Ecto neural progenitor cell (in vitro differentiated cells): ENCODE measurements around the gene TCTN2.

Experiments used
- DNase-seq: peaks from one replicate; pipeline ENCODE4 v3.0.0-alpha.2; 2018; ENCODE audit warnings: low spot score

Gene TCTN2

DNA sequence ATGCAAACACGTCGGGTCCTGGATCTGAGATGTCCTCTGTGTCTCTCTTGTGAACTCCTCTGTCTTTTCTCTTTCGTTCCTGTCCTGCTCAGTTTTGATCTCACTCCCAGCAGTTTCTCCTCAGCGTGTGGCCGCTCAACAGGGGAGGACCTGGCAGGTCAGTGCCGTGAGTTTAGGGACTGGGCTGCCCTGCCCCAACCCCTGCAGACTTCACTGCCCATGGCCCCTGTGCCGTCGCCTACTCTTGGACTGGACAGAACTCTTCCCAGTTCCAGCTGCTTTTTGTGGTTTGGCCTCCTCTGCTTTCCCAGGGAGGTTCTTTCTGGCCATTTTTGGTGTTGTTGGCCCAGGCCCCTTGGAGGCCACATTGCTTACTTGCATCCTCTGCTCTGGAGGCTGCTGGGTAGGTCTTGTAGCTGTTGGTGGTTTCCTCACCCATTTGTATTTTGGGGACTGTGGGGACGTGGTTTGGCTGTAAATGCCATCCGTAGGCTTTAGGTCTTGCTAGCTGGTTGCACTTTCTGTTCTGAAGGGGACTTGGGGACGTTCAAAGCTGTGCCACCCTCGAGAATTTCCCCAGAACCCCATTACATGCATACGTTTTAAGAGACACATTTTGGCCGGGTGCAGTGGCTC lies 71.1 kb downstream of the TCTN2 start:
- DNase-seq: no peak

DNA sequence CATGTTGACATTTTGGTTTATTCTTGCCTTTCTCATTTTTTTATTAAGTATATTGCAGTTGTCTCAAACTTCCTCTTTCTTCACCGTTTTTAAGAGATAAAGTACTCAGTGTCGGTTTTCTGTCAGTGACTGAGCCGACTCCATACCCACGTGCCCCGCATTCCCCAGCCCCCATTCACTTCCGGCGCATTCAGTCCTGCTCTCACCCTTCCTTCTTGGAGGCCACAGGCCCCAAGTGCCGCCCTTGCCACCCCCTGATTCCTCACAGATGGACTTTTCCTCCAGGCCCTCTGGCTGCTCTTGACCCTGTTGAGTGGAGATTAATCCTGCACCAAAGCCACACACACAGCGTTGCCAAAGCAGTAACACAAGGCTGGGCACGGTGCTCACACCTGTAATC lies 72.1 kb downstream of the TCTN2 start:
- DNase-seq: no peak

DNA sequence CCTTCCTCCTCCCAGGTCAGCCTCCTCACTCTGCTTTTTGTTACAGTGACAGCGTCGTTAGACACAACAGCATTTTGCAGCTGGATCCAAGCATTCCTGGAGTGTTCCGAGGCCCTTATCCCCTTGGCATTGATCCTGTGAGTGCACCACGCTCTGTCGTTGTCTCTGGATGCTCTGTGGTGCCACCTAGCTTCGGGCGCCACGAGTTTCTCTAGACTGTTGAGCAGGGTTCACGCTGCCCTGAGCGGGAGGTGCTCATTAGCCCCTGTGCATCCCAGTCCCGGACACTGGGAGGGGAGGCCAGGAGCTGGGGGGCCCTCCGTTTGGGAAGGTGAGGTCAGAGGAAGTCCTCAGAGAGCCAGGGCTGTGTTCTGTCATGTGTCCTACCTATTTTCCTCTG lies 73.9 kb downstream of the TCTN2 start:
- DNase-seq: no peak

DNA sequence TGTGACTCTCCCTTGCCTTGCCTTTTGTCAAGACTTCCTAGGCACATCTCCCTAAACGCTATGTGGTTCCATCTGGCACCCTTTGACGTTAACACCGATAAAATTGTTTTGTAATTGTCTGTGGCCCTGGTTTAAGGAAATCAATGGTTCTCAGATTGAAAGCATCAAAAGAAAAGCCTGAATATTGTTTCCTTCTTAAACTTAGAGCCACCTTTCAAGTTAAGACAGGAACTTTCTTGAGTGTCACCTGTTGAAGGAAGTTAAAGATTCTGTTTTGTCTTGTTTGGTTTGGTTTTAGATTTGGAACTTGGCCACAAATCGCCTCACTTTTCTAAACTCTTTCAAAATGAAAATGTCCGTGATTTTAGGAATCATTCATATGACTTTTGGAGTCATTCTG lies 76.4 kb downstream of the TCTN2 start:
- no peak for DNase-seq

DNA sequence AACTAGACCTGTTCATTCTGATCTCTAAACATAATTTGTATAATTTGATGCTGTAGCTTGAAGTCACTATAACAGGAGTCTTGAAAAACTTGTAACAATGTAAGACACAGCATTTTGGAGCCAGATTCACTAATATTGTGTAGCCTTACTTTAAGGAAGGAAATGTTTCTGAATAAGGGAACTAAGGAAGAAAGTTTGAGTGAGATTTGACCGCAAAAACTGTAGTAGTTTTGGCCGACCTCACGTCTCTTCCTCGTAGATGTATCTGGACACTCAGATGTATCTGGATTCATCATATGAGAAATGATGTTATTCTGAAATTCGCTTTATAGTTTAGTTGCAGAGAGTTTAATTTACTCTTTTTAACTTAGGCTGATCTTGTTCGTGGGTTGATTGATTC lies 77.2 kb downstream of the TCTN2 start:
- no peak for DNase-seq

DNA sequence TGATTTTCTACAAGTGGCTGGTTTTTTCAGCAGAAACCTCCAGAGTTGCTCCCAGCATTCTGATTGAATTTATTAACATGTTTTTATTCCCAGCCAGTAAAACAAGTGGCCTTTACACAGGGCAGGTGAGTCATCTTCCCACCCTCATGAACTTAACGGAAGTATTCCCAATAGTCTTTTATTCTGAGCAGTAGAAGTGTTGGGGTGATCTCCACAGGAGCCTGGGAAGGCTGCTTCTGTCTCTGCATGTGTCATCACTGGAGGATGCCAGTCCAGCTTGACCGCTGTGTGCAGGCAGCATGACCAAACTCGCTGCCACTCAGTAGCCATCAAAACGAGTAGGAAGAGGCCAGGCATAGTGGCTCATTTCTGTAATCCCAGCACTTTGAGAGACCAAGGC lies 77.7 kb downstream of the TCTN2 start:
- DNase-seq: no peak

DNA sequence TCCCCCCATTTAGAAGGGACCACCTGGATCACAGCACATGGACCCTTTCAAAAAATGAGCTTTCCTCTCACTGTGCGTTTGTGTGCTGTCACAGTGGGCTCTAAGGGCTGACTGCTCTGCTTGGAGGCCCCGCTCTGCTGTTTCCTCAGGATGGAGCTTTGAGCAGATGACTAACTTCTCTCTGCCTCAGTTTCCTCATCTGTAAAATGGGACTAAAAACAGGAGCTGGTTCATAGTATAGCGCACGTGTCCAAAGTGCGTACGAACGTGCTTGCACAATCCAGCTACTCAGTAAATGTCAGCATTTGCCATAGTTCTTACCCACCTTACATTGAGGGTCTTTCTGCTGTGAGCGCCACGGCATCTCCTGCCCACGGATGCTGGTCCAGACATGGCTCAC lies 78.4 kb downstream of the TCTN2 start:
- DNase-seq: no peak

DNA sequence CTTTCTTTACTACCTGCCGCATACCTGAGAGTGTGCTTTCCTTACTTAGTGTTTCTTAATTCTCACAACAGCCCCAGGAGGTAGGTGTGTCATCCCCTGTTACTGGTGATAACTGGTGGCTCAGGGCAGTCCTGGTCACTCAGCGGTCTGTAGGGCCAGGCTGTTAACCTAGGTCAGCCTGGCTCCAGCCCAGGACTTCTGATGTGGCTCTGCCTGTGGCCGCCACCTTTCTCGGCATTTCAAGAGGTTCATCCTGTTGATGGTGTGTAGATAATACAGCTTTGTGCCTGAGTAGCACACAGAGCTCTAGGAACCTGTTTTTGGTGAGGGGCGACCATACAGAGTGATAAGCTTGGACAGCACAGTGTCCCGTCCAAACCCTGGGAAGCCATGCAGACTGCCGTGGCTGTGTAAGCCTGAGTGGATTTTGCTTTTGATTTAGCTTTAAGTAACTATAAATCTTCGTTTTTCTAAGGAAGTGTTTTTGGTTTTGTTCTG lies 79.3 kb downstream of the TCTN2 start:
- no peak for DNase-seq

DNA sequence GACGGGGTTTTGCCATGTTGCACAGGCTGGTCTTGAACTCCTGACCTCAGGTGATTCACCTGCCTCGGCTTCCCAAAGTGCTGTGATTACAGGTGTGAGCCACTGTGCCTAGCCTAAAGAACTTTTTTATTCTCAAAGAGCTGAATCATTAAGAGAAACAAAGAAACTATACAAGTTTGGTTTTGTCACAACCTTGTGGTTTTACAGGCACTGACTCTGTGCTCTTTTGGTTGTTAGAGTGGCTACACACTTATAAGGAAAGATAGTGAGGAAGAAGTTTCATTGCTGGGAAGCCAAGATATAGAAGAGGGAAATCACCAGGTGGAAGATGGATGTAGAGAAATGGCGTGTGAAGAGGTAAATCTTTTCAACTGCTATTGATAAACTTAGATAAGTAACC lies 81.1 kb downstream of the TCTN2 start:
- DNase-seq: no peak

DNA sequence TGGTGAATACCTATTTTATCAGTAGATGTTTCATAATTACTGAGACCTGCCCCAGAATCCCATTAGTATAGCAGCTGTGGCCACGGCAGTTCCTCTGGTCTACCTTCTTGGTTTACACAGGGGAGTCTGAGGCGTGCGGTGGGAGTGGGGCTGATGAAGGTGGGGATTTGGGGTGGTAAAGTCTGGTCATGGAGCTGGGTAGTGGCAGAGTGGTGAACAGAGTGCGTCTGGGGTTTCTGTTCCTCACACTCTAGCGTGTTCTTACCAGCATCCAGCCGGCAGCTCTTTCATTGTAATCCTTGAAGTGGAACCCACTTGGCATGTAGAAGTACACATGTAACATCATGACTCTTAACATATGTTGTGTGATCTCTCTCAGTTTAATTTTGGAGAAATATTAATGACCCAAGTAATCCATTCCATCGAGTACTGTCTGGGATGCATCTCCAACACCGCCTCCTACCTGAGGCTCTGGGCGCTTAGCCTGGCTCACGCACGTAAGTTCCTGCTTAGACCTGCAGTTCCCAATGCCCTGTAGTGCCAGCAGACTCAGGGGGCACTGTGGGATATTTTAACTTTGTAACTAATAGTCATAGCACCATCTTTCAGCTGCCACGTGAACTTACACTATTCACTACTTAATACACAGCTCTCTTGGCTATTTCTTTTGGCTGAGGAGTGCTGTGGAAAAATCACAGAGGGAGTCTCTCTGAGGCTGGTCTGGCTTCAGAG lies 83.3 kb downstream of the TCTN2 start:
- no peak for DNase-seq

DNA sequence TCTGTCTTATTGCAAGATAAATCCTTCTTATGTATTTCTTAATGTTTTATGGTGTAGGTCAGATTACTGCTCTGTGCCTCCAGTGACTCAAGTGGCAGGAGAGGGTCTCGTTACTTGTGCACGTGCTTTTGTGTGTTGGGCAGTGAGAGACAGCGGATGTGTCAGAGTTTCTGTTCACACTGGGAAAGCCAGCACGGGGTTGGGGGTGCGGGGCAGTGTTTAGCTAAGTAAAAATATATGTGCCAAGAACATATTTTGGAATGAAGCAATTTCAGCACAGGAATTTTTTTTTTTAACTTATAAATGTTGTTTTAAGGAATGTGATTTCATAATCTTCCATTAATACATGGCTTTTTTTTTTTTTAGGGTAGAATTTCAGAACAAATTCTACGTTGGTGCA lies 86.6 kb downstream of the TCTN2 start:
- DNase-seq: no peak
